ENCODE data around the gene PON3.

DNA sequence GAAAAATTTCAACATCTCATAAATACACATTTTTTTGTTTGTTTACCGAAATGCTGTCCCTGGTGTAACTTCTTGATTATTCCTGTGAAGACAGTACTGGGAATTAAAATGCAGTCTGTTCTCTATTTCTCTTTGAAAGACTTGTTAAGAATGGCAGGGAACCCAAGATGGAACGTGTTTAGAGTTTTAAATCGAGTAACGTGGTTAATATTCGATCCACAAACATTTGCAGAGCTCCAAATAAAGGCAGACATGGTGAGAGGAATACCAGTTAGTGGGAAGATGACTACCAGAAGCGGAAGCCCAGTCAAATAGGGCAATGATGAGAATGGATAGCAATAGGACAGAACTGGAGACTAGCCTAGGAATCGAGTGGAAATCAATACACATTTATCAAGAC, 6.7 kb downstream of the PON3 start:
- TF ChIP-seq EZH2phosphoT487 (IDR thresholded peaks at IDR 0.05; ENCODE audit: low read depth, severe bottlenecking, unreplicated experiment) (no peak), CTCF (IDR thresholded peaks at IDR 0.05; ENCODE audit: poor library complexity) (no peak), EZH2 (IDR thresholded peaks at IDR 0.05; ENCODE audit: borderline replicate concordance) (no peak)
